HG03442 (cell line): ENCODE data around the gene NT5M.

Experiments
- ATAC-seq: cut with Tn5 transposase; IDR thresholded peaks from one replicate; pipeline ENCODE4 v1.9.1; 2021; ENCODE audit warnings: mild to moderate bottlenecking, moderate library complexity; ENCODE audit not compliant: unreplicated experiment

The NT5M gene

GRCh38 chr17:17353625-17354484, 50.7 kb downstream of the NT5M start:
- ATAC-seq = no peak

DNA sequence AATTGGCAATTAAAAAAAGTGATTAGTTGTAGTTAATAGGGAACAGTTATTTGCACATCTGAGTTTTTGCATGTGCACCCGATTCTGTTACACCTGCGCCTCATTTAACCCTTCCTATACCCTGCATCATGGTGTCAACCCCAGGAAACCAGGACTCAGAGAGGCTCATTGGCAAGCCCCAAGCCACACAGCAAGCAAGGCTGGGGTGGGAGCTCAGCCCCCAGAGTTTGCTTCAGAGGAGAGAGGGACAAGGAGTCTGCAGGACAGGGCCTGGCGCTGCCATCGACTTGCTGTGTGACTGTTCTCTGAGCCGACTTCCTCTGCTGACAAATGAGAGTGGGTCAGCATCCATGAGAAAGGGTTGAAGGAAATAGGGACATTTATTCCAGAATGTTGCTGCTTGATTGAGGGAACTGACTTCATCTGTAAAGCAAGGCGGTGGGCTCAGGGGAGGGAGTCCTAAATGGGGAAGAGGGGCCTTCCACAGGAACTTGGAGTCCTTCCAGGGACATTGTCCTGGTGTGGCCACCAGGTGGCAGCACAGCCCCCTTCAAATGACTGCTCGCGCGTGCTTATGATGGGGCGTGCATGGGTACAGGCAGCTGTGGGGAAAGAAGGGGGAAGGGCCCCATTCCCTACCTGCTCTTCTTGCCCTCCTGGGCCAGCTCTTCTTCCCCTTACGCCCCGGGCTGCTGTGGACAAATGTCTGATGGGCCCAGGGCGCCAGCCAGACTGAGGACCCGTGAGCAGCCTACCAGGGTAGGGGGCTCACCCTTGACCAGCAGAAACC, 51.6 kb downstream of the NT5M start:
- no peak for ATAC-seq

DNA sequence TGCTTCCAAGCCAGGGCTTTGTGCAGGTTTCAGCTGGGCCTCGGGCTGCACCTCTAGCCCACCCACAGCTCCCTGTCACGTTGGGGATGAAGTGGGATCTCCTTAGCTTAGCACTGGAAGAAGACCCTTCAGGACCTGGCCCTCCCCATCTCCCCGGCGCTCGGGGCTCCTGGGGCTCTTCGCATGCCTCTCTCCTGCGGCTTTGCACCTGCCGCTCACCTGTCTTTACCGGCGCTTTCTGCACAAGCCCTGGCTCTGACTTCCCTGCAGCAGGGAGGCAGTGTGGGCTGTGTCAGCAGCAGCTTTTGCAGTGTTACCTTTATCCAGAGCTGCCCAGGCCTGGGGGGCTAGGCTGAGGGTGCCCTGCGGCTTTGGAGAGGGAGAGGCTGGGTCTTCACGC, 52.3 kb downstream of the NT5M start:
- no peak for ATAC-seq

DNA sequence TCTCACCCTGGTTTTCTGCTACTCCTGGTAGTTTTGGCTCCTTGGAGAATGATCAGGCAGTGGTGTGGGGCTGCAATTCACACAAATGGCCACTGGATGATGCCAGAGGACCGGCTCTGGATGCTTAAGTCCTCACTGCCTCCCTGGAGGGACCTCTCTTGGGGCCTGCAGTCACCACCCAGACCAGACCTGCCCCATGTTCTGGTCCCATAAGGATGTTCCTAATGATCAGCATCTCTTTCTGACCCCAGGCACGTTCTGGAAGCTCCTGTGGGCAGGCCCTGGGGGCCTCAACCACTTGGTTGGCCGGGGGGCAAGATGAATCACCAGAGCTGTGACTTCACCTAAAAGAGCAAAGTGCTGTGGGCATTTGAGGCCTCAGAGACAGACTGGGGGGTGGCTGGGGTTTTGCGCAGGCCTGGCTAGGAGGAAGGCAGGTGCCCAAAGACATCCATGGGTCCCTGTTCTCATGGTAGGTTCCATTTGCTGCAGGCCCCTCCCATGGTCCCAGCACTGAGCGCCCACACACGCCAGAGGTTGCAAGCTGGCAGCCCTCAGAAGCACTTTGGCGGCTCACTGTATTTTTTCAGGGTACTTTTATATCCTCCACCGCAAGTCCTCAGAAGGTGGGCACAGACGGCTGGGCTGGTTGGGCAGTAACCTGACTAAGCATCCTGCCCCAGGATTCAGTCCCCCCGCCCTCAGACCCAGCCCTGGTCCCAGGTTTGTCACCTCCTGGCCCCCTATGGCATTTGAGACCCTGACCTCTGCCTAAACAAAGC, 53.2 kb downstream of the NT5M start:
- no peak for ATAC-seq

GRCh38 chr17:17356931-17357270, 53.7 kb downstream of the NT5M start:
- ATAC-seq = no peak

DNA sequence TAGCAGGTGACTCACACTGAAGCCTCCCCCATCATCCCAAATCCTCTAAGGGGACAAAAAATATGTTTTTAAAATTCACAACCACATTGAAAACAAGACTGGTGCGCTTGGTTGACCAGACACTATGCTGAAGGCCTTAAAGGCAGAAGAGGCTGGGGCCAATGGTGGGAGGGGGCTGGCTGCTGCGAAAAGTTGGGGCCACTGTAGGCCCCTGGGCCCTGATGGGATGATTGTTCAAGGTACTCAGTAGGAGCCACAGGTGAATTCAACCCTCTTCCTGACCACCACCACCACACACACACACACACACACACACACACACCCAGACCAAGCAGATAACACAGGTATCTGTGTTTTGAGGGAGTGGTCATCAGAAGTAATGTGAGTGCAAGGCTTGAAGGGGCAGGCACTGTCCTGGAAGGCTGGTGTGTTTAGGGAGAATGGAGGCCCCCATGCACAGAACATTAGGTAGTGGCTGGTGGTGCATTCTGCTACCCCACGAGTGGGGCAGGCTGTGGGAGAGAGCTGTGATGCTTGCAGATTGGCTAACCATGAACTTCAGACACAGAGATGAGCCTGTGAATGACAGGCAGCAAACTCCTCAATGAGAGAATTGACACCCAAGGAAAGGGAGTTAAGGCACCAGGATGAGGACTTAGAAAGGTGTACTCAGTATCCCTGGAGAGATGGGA, 55.0 kb downstream of the NT5M start:
- no peak for ATAC-seq

DNA sequence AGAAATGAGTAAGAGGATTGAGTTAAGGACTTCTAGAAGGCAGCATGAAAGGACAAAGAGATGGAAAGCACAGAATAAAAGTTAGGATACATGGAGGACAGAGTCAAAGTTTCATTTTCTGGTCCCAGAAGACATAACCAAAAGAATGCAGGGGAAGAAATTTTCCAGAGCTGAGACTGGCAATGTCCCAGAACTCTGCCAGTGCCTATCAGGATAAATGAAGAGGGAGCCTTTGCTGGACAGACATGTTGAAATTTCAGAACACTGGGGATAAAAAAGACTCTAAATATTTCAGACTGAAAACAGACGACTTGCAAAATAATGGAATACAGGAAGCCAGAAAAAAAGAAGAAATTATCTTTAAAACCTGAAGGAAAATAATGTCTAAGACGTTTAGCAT, 55.7 kb downstream of the NT5M start:
- ATAC-seq = no peak

- ATAC-seq = no peak
Observed at GRCh38 chr17:17359271-17359670, 56.1 kb downstream of the NT5M start.

- ATAC-seq = no peak
Observed at GRCh38 chr17:17360087-17360730, 57.0 kb downstream of the NT5M start.

- ATAC-seq = no peak
Observed at GRCh38 chr17:17361543-17361866, 58.3 kb downstream of the NT5M start.

- no peak for ATAC-seq
Observed at GRCh38 chr17:17361867-17362539, 58.8 kb downstream of the NT5M start.

DNA sequence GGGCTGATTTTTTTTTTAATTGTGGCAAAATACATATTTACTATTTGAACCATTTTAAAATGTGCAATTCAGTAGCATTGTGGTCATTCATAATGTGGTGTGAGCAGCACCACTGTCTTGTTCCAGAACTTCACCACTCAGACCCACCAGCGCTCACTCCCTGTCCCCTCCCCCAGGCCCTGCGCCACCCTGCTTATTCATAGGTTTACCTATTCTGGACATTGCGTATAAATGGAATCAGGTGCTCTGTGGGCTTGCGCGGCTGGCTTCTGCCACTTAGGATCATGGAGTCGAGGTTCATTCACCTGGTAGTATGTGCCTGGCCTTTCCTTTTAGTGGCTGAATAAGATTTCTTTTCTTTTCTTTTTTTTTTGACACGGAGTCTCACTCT, 59.4 kb downstream of the NT5M start:
- no peak for ATAC-seq

DNA sequence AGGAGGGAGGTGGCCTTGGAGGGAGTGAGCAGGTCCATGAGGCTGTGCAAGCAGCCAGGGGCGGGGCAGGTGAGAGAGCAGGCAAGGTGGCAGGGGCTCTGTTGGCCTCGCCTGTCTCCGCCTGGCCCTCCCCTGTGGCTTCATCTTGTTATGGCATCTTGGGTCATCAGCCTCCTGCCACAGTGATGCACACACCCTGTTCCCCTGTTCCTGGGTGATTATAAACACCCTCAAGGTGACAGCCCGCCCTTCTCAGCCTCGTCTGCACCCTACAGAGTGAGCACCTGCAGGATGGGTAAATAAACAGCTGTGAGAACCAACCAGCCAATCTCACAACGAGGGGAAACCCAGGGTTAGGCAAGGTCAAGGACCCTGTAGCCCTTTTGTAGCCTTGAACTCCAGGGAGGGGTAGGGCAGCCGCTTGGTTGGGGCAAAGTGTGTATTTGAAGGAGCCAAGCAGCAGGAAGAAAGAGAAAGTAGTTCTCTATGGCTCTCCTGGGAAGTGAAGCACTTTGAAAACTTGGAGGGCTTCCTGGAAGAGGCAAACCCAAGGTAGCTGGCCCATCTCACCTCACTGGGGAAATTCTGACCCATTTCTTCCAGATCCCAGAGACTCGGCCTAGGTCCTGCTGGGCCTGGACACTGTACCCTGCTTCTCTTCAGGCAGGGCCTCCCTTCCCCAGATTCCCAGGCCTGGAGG, 60.6 kb downstream of the NT5M start:
- no peak for ATAC-seq

GRCh38 chr17:17364338-17364667, 61.1 kb downstream of the NT5M start:
- no peak for ATAC-seq

DNA sequence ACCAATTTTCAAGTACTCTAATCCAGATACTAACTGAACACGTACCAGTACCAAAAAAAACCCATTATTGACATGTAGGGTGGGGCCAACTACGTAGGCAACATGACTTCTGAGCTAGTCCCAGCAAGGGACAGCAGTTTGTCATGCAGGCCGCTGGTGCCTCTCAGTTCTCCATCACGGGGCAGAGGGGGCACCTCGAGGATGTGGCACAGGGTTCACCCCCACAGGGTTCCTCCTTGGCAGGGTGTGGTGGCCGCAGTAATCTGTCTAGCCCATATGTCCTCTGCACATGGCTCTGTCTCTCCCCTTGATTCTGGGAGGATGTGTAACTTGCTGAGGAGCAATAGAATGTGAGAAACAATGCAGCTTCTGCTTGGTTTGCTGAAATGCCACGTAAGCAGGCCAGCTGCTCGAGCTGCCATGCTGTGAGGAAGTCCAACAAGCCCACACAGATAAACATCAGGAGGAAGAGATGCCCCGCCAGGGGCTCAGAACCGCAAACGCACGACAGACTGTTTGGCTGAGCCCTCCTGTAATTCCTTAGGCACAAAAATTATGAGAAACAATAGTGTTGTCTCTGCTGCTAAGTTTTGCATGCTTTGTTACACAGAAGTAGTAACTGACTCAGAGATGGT, 62.4 kb downstream of the NT5M start:
- ATAC-seq = no peak

GRCh38 chr17:17366235-17366634, 63.1 kb downstream of the NT5M start:
- no peak for ATAC-seq

DNA sequence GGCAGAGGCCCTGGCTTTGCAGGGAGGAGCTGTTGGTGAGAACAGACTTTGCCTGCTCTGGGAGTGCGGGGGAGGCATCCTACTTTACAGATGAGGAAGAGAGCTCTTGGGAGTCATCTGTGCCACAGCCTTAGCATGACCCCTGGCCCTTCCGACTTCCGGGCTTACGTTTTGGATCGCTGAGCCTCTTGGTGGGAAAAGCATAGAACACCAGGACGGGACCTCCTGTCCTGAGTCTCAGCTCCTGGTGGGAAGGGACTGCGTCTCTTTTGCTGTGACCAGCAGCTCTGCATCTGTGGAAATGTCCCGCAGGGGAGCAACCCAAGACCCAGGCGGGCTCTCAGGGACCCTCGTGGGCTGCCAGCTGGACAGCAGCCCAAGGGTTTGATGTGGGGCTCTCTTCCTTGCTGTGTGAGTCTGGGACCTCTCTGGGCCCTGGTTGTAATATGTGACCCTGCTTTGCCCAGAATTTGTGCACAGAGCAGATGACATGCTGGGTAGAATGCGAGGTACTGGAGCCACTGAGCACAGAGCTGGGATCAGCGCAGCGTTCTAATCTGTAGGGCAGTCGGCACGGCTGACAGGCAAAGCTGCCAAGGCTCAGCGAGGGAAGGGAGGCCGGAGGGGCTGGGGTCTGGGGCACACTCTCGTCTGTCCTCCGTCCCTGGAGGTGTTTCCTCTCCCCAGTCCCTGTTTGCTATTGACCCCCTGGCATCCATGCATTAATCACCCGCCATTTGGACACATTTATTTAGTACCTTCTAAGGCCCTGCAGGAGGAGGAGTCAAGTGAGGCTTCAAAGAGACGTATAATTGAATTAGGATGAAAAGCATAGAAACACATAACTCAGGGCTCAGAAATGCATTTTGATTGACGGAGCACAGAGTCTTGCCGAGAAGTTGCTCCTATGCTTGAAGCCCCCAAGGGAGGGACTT, 64.0 kb downstream of the NT5M start:
- no peak for ATAC-seq

DNA sequence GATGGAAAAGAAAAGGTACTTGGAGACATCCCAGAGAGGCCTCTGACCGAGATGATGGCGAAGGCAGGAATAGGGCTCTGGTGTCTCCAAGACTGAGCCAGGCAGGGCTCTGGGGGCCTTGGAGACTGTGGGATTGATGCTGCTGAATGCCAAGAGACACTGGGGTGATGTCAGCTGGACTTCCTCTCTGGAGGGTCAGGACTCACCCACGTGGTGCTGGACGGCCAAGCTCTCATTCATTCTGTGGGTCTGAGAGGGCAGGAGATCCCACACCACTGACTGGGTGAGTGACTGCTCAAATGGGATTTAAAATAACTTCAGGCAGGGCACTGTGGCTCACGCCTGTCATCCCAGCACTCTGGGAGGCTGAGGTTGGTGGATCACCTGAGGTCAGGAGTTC, 64.8 kb downstream of the NT5M start:
- no peak for ATAC-seq
